Measurements from ENCODE around the gene TRPC6.
"Not testable (repeated sequence)": the region's sequence is repeated elsewhere in the genome, so short reads cannot be mapped to it uniquely, and the experiment has no call there.

TRPC6 gene

DNA sequence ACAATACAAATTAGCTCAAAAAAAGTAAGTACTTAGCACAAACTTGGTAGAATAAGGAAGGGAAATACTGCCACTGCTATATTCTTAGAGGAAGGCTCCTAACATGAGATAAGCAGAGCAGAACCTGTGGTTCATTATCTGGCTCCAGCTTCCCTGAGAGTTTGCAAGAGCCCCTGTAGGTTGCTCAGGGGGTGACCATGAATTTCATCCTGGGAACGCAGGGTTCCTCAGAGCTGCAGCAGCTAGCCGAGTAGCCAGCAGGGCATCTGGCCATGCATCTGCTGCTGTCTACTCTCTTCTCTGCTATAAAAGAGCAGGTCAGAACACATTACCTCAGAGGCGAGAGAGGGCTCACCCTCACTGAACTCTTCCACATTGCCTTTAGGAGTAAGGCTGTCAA lies 67.3 kb downstream of the TRPC6 start:
- DNase-seq = no peak

DNA sequence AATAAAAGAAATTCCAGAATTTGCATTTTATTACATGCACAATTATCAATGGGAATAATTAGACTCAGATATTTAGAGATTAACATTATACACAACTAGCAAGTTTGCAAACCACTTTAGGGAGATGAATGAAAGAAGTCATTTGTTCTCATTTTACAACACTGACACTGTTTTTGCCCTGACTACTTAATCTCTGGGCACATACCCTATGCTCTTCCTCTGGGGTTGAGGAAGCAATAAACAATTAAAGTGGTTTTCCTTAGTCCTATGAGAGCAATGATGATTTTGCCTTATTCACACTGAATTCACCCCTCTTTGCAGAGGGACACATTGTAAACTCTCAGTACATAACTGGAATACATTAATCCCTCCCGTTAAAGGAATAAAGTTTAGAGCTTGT lies 72.7 kb downstream of the TRPC6 start:
- no peak for DNase-seq

DNA sequence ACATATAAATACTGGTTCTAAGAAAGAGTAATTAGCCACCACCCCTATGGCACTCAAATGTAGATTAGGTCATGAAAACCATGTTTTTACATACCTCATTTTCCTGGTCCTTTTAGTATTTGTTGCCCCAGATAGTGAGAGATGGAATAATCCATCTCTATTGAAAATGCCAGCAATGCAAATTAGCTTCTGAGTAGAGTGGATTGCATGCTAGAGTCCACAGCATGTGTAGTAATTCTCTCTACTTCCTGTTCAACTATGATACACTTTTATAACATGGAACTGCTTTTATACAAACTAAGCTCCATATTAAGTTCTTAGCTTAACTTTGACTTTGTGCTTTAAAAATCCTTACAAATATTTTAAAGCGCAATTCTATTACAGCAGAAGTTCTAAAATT lies 73.2 kb downstream of the TRPC6 start:
- DNase-seq = no peak

DNA sequence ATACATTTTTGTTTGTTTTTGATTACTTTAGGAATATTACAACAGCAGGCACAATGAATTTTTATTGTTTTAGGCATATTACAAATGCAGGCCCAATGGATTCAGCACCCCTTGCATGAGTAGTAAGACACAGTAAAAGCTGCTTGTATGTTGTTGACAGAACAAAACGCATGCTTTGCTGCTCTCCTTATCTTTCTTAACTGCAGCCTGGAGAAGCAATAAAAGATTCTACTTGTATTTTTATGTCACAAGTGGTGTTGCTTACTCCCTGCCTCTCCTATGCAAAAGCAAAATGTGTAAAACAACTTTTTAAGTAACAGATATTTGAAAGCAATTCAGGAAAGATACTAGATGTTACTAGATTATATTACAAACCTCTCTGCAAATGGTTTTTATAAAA lies 73.9 kb downstream of the TRPC6 start:
- DNase-seq = no peak

DNA sequence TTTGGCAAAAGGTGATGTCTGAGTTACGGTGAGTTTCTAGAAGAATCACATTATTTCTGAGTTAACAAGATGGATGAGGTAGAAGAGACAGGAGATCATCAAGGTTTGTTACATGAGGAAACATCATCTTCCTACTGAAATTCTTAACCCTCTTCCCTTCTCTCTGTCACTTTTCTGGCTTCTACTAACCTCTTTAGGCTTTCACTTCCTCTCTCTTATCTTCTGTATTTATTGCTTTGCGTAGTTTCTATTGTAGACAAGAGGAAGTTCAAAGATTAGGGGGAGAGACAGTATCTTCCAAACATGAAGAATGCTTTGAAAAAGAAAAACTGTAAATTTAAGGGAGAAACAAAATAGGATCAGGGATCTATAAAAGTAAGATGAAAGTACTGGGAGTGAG lies 75.4 kb downstream of the TRPC6 start:
- DNase-seq = no peak

DNA sequence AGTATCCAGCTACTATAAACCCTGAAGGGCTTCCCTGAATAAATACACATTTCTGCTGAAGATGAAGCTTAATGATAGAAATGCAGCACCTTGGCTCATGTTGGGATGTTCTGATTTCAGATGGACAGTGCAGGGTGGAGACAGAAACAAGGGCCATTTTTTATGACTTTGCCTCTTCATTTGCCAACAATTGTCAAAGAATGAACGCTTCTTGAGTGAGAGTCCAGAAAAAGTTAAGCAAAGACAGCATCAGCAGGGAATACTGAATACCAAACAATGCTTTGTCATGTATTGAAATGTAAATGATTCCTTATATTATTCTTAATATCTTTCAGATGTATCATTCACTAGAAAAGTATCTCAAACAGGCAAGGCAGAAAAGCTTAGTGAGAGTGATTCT lies 84.9 kb downstream of the TRPC6 start:
- no peak for DNase-seq

DNA sequence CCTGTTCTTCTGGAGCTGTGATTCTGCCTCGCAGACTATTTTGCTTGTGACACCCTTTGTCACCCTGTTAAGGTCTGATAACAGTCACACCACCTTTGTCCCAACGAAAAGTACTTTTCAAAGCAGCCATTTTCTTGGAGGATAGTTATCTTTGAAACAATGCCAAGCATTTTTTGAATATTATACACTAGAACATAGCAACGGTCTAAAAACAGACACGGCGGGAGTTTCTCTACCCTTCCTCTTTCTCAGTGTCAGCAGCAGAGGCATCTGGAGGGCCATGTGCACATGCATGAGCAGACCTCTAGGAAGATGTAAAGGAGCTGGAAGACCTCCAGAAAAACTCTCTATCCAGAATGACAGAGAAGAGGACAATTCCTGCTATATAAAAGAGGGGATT lies 86.5 kb downstream of the TRPC6 start:
- DNase-seq = no peak

DNA sequence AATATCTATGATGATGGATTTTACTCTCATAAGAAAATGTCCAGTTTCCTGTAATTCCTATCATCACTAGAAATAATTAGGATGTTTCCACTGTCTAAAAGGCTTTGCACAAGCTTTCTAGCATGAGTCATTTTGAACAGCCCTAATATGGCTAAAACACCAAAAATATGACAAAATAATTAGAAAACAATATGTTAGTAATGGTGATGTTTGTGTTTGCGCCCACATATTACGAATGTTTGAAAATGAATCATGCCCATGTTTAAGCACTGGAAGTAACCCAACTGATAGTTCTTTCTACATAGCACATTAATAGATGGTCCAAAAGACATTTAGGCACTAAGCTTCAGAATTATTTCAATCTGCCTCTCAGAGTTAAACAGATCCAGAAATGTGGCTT lies 96.0 kb downstream of the TRPC6 start:
- DNase-seq = no peak

DNA sequence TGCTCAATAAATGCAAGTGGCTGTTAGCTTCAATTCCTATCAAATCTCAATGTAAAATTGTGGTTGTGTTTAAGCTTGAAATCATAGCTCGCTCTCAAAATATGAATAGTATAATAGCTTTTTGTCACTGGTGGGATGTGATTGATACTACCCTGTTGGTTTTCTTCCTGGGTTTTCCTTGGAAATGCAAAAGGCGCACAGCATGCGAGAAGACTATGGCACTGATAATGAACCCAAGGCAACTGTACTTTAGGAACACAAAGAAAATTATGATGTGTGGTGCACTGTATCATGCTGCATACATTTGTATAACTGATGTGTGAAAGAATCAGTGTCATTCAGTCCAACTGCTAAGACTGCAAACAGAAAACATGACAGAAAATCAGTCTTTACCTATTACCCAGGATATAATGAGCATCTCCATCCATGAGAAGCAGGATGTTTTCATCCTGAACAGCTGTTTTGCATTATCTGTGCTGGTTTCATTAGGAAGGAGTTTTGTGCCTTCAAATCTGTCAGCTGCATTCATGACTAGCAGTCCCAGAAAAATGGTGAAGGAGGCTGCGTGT lies 101.2 kb downstream of the TRPC6 start:
- DNase-seq = no peak

DNA sequence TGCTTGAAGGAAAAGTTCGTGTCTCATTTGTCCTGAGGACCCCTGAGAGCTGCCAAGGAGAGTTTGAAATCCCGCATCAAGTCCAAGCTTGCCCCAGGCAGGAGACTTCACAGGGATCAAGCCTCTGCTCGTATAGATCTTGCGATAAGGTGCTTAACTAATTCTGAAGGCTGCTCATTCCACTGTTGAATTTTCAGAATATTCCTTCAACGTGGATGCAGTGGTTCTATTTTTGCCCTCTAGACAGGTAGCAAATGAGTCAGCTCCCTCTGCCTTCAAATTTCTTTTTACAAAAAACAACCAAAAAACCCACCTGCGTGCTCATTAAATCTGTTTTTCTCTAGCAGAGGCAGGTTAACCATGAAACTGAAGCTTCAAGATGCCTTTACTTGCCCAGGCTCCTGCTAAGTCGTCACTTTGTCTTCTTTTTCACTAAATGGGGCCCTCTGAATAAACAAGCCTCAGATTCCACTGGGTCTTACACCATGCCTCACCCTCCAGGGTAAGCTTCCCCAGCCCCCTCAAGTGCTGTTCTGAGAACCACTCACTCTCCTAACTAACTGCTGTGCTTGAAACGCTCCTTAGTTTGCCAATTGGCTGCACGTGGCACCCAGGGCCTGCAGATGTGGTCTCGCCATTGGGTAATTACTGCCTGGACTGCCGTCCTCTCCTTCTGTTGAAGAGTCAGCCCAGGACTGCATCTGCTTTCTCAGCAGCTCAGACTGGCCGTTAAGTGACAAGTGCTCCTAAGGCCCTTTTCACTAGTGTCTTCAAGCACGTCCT lies 105.0 kb downstream of the TRPC6 start:
- DNase-seq = no peak

DNA sequence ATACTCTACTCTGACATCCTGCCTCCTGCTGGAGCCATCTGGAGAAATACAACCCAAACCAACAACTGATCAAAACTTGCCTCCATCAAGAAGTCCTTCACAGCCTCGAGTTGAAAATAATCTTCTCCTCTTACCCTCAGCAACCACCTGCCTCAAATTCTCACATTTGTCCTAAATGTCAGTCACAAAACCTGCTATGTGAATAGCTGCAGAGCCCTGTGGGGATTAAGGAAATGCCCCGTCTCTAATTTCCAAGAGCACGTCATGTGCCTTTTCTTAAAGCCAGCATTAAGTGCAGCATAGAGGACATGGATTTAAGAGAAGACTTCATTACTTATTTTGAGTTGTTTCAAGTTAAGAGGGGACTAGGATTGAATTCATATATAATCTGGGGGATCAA lies 105.9 kb downstream of the TRPC6 start:
- no peak for DNase-seq

DNA sequence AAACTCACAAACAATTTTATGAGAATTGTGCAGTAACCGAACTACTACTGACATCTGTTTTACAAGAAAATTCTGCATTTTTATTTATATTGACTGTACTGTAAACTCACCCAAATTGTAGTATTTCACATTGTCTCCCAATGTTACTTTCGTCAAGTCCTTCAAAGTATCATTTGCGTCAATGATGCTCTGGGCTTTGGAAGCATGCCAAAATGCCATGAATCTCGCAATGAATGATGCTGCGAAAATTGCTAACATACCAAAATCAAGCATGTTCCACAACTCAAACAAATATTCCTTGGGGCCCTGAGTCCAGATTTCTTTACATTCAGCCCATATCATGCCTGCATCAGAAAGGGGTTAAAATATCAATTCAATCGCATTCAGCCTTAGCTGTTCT lies 107.6 kb downstream of the TRPC6 start:
- DNase-seq = no peak

DNA sequence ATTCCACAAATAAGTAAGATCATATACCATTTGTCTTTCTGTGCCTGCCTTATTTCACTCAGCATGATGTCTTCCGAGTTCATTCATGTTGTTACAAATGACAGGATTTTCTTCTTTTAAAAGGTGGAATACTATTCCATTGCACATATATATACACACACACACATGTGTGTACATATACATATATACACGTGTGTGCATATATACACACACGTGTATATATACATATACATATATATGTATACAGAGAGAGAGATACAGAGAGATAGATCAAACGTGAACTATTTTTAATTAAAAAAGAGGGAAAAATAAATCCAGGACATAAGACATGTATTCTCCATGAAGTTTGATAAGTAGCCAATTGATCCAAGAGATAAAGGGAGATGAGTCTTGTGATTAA lies 108.1 kb downstream of the TRPC6 start:
- no peak for DNase-seq

DNA sequence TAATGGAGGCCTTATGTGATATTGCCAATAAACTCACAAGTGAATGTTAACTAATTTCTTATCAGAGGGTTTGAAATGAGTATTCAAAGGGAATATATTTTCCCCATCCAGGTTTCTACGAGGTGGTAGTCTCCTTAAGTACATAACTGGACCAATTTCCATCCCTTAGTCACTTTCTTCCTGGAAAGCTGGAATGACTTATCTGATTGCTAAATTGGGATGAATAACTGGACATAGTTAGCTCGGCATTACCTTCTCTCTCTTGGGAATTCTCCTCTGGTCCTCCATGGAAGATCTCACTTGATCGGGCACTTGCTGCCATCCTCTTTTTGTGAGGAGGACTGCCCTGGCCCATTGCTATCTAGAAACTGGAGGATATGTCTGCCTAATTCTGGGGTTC lies 109.1 kb downstream of the TRPC6 start:
- DNase-seq = no peak

DNA sequence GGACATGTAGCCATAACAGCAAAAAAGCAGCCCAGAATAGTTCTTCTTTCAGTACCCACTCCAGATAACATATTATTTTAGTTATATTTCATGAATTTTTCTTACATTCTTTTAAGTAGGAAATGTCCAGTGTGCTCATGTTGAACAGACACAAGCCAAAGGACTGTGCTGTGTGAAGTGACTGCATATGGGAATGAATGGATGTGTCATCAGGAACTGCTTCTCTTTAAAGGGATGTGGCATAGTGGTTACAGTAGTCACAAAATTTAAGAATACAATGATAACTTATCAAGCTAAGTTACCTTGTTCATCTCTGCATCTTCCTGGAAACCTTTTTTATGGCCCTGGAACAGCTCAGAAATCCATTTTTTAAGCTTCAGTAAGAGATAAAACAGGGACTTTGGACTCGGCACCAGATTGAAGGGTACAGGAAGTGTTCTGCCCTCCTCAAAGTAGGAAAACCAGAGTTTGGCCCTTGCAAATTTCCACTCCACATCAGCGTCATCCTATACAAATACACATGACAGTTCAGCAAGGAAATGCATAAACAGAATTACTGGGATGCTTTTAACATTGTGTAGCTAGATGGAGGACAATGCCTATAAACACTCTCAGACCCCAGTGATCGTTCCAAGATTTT lies 112.8 kb downstream of the TRPC6 start:
- DNase-seq = no peak

DNA sequence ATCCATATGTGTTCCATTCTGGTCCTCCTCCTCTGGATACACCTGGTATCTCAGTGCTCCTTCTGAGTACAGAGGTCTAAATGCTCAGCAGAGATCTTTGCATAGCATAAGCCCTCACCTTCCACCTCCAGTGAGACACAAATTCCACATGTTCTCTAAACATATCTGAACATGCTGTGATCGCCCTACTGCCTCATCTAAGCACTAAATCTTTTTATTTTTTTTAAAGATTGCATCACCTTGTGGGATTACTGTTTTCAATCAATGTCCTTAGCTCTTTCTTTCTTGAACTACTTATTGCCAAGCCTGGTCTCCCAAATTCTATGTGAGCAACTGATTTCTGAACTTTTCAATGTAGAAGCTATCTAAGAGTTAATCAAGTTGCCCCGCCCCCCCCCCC lies 113.4 kb downstream of the TRPC6 start:
- no peak for DNase-seq

DNA sequence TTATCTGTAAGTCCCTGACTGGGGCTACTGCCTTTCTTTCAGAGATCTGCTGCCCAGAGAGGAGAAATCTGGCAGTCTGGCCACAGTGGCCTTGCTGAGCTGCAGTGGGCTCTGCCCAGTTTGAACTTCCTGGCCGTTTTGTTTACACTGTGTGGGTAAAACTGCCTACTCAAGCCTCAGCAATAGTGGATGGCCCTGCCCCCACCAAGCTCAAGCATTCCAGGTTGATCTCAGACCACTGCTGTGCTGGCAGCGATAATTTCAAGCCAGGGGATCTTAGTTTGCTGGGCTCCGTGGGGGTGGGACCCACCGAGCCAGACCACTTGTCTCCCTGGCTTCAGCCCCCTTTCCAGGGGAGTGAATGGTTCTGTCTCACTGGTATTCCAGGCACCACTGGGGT lies 117.5 kb downstream of the TRPC6 start:
- no peak for DNase-seq

DNA sequence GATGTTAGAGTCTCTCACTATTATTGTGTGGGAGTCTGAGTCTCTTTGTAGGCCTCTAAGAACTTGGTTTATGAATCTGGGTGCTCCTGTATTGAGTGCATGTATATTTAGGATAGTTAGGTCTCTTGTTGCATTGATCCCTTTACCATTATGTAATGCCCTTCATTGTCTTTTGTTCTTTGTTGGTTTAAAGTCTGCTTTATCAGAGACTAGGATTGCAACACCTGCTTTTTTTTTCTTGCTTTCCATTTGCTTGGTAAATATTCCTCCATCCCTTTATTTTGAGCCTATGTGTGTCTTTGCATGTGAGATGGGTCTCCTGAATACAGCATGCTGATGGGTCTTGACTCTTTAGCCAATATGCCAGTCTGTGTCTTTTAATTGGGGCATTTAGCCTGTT lies 119.4 kb downstream of the TRPC6 start:
- not testable (repeated sequence) for DNase-seq

DNA sequence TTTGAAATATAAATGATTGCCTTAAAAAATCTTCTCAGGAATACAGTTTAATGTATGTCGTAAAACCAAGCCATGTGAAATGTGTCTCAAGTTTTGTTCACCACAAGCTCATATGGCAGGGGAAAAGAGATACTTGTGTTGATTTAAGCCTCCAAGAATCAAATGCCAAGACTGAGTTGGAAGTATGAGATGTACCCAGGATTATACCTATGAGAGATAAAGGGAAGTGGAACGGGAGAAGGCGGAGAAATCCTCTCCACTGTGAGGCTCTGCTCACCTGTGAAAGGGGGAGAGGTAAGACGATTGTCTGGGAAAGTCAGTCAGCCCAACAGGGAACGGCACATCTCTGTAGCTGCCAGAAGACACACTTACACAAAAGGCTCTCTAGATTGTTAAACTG lies 124.8 kb downstream of the TRPC6 start:
- DNase-seq = no peak

DNA sequence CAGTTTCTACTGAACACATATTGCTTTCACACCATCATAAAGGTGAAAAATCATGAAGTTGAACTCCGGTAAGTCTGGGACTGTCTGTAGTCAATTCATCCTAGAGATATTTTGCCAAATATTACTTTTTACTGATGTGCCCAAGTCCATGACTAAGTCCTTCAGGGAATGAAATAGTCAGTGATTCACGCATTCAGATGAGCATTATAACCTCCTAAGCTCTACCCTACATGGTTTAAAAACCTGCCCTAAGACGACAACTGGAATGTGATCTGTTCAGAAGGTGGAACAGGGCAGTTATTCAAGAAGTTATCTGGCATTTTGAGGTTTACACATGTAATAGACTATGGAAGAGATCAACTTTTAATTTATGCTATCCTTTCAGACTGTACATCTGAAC lies 125.6 kb downstream of the TRPC6 start:
- no peak for DNase-seq

DNA sequence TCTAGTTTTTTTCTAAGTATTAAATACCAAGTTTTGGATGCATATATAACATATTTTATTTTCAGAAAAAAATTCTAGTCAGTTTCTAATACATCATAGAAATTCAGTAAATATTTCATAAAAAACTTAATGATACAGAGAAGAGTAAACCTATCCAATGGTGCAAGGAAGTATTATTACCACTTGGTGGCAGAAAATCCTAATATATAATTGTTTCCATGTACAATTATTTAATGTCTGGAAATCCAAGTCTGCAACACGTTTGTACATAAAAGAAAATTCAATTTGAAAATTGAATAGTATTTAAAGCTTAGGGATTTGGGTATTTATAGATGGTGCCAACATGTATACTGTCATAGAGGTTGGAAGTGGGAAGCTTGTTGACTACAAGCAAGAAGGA lies 127.0 kb downstream of the TRPC6 start:
- DNase-seq = no peak

DNA sequence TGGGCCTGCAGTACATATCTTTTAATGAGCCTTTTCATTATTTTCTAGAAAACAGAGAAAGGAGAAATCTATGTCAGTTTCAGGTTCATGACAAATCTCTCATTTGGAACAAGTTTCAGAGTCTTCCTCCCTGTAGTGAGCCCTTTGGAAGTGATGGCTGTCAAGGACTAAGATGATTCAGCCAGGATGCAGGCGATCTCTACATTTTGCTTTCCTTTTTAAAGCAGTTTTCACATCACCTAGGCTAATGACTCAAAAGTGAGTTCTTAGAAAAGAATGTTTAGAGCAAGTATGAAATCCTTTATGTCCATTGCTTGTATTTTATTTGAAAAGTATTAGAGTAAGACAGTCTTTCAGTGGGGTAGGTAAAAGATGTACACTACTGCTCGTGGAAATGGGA lies 130.1 kb downstream of the TRPC6 start:
- DNase-seq = no peak

DNA sequence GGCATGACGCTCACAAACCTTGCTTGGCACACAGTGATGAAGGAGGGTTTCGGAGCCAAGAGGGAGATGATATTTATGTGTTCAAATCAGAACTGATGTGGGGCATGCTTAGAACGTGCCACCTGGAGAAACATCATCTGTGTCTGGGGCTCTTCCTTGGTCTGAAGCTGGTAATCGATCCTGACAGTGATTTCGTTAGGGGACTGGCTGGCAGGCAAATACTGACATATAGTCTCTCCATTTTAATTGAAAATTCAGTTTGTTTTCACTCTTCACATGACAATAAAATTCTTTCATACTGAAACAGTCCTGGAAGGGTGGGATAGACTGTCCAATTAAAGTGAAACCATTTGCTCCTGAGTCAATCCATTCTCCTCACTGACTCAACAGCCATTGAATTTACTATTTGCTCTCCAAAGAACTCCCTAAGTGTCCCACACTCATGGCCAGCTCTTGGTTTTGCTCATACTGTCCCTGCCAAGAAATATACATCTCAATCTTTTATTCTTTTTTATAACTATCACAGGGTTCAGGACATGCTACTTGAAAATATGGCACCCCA lies 134.8 kb downstream of the TRPC6 start:
- no peak for DNase-seq

DNA sequence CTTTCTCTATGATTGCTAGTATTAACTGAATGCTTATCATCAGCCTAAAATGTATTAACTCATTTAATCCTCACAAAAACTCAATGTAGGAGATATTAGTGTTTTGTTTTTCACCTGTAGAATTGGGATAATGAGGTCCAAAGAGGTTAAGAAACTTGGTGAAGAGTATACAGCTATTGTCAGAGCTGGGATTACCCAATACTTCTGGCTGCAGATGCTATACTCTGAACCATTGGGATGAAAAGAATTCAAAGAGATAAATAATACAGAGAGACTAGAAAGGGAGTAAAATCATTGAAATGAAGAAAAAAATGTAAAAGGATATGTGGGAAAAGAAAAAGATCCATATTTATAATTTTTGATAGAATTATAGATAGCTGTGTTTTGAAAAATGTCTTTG lies 137.1 kb downstream of the TRPC6 start:
- no peak for DNase-seq

All from NCI-H82 (cell line).